ENCODE measurements around the gene ABLIM1. TPM values are rescaled to one million over a fixed set of nuclear protein-coding genes. Genes with fewer than 3 reads are reported as not detected.

ABLIM1 gene
- total RNA-seq, 3 donors from 2014 or later (not counting 1 experiment from before 2014, with no cell fraction given), result 71.9 to 118 (median 73.5) TPM

DNA sequence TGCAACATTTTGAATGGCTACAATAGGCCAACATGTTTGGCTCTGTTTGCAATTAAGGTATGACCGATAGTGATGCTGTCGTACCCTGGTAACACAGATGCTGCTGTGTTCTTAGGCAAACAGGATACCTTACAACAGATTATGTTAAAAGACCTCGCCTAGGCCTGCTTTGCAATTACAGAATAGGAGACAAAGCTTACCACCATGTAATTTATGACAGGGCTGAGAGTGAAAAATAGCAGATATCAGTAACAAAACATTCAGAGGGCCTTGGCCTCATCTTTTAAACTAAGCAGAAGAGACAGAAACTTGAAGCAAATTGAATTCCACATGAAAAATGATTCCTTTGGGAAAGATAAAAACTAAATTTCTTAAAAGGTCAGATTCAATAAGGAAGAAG is 29.4 kb upstream of the ABLIM1 start:
- Mint-ChIP-seq H3K27me3 (ENCODE audit: low read depth in 2 of 2) (peaks cover 3 to 35% of the 10 kb centered on the region in 2 donors), H3K27ac (no peak overlapping the region), H3K4me3 (no peak overlapping the region), H3K9me3 (no peaks in the 10 kb centered on the region), H3K36me3 (no peaks in the 10 kb centered on the region), H3K4me1 (no peaks in the 10 kb centered on the region)
- TF ChIP-seq, protein P1, sequence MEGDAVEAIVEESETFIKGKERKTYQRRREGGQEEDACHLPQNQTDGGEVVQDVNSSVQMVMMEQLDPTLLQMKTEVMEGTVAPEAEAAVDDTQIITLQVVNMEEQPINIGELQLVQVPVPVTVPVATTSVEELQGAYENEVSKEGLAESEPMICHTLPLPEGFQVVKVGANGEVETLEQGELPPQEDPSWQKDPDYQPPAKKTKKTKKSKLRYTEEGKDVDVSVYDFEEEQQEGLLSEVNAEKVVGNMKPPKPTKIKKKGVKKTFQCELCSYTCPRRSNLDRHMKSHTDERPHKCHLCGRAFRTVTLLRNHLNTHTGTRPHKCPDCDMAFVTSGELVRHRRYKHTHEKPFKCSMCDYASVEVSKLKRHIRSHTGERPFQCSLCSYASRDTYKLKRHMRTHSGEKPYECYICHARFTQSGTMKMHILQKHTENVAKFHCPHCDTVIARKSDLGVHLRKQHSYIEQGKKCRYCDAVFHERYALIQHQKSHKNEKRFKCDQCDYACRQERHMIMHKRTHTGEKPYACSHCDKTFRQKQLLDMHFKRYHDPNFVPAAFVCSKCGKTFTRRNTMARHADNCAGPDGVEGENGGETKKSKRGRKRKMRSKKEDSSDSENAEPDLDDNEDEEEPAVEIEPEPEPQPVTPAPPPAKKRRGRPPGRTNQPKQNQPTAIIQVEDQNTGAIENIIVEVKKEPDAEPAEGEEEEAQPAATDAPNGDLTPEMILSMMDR (IDR thresholded peaks at IDR 0.05), result no peak
- H3K36me3 ChIP-seq (ENCODE audit: control insufficient read depth, insufficient read depth, low read length), result no peaks in the 10 kb centered on the region
- 95% methylated on average over 3 of the region's 3 CpGs for WGBS (ENCODE audit: insufficient coverage)
- H3K9me3 ChIP-seq (ENCODE audit: control insufficient read depth, insufficient read depth, low read length), result no peaks in the 10 kb centered on the region
- DNase-seq (no peak), ATAC-seq (no peak)
- intact Hi-C loops (cut with micrococcal nuclease), result no loop called here
- H3K27me3 ChIP-seq (ENCODE audit: control insufficient read depth, insufficient read depth, low read length), result no peaks in the 10 kb centered on the region
- no peaks in the 10 kb centered on the region for H3K4me1 ChIP-seq (ENCODE audit: control insufficient read depth, insufficient read depth, low read length)
- no peak overlapping the region for H3K27ac ChIP-seq (ENCODE audit: low read length)
- no peak overlapping the region for H3K4me3 ChIP-seq (ENCODE audit: low read length)

GRCh38 chr10:114686013-114686412 is 27.9 kb upstream of the ABLIM1 start:
- Mint-ChIP-seq H3K27me3 (ENCODE audit: low read depth in 2 of 2) (peaks cover 3 to 26% of the 10 kb centered on the region in 2 donors), H3K9me3 (no peaks in the 10 kb centered on the region), H3K4me3 (no peak overlapping the region), H3K4me1 (no peaks in the 10 kb centered on the region), H3K27ac (no peak overlapping the region), H3K36me3 (no peaks in the 10 kb centered on the region)
- WGBS (ENCODE audit: insufficient coverage), result 78% methylated on average over 2 of the region's 2 CpGs
- no peak overlapping the region for H3K27ac ChIP-seq (ENCODE audit: low read length)
- ATAC-seq (no peak), DNase-seq (no peak)
- intact Hi-C loops (cut with micrococcal nuclease), result no loop called here
- no peaks in the 10 kb centered on the region for H3K27me3 ChIP-seq (ENCODE audit: control insufficient read depth, insufficient read depth, low read length)
- no peak overlapping the region for H3K4me3 ChIP-seq (ENCODE audit: low read length)
- TF ChIP-seq, protein P1 (IDR thresholded peaks at IDR 0.05), result no peak
- no peaks in the 10 kb centered on the region for H3K36me3 ChIP-seq (ENCODE audit: control insufficient read depth, insufficient read depth, low read length)
- H3K4me1 ChIP-seq (ENCODE audit: control insufficient read depth, insufficient read depth, low read length), result no peaks in the 10 kb centered on the region
- H3K9me3 ChIP-seq (ENCODE audit: control insufficient read depth, insufficient read depth, low read length), result no peaks in the 10 kb centered on the region

- peaks cover 3 to 26% of the 10 kb centered on the region in 2 donors for H3K27me3 Mint-ChIP-seq (ENCODE audit: low read depth in 2 of 2)
- H3K9me3 Mint-ChIP-seq, result no peaks in the 10 kb centered on the region
- no peak overlapping the region for H3K27ac Mint-ChIP-seq
These were observed 27.4 kb upstream of the ABLIM1 start for GRCh38 chr10:114685456-114685855.

GRCh38 chr10:114684822-114685209 is 26.7 kb upstream of the ABLIM1 start:
- H3K4me3 Mint-ChIP-seq, result no peak overlapping the region
- no peaks in the 10 kb centered on the region for H3K4me1 Mint-ChIP-seq
- no peaks in the 10 kb centered on the region for H3K27me3 ChIP-seq (ENCODE audit: control insufficient read depth, insufficient read depth, low read length)
- TF ChIP-seq, protein P1 (IDR thresholded peaks at IDR 0.05), result no peak
- no peaks in the 10 kb centered on the region for H3K4me1 ChIP-seq (ENCODE audit: control insufficient read depth, insufficient read depth, low read length)
- H3K9me3 ChIP-seq (ENCODE audit: control insufficient read depth, insufficient read depth, low read length), result no peaks in the 10 kb centered on the region
- no peaks in the 10 kb centered on the region for H3K36me3 ChIP-seq (ENCODE audit: control insufficient read depth, insufficient read depth, low read length)
- H3K27me3 Mint-ChIP-seq (ENCODE audit: low read depth in 2 of 2), result peaks cover 3 to 26% of the 10 kb centered on the region in 2 donors
- H3K9me3 Mint-ChIP-seq, result no peaks in the 10 kb centered on the region
- H3K4me3 ChIP-seq (ENCODE audit: low read length), result no peak overlapping the region
- H3K27ac ChIP-seq (ENCODE audit: low read length), result no peak overlapping the region
- 79% methylated on average over 4 of the region's 5 CpGs for WGBS (ENCODE audit: insufficient coverage)
- intact Hi-C loops (cut with micrococcal nuclease), result no loop called here
- no peaks in the 10 kb centered on the region for H3K36me3 Mint-ChIP-seq
- DNase-seq, result no peak
- H3K27ac Mint-ChIP-seq, result no peak overlapping the region
- no peak for ATAC-seq

More at GRCh38 chr10:114685456-114685855, 27.4 kb upstream of the ABLIM1 start:
- intact Hi-C loops (cut with micrococcal nuclease), result no loop called here
- no peaks in the 10 kb centered on the region for H3K36me3 ChIP-seq (ENCODE audit: control insufficient read depth, insufficient read depth, low read length)
- TF ChIP-seq, protein P1 (IDR thresholded peaks at IDR 0.05), result no peak
- WGBS (ENCODE audit: insufficient coverage), result 88% methylated on average over 4 of the region's 5 CpGs
- H3K4me1 ChIP-seq (ENCODE audit: control insufficient read depth, insufficient read depth, low read length), result no peaks in the 10 kb centered on the region
- ATAC-seq, result no peak
- DNase-seq, result no peak
- Mint-ChIP-seq H3K4me3 (no peak overlapping the region), H3K36me3 (no peaks in the 10 kb centered on the region), H3K4me1 (no peaks in the 10 kb centered on the region)
- H3K4me3 ChIP-seq (ENCODE audit: low read length), result no peak overlapping the region
- H3K9me3 ChIP-seq (ENCODE audit: control insufficient read depth, insufficient read depth, low read length), result no peaks in the 10 kb centered on the region
- H3K27me3 ChIP-seq (ENCODE audit: control insufficient read depth, insufficient read depth, low read length), result no peaks in the 10 kb centered on the region
- H3K27ac ChIP-seq (ENCODE audit: low read length), result no peak overlapping the region

All from natural killer cell (primary cell).